ENCODE data around the gene SLIT3. TPM values are rescaled to one million over a fixed set of nuclear protein-coding genes. Genes with fewer than 3 reads are reported as not detected.

Gene SLIT3
- total RNA-seq, 1 donor from 2014 or later: 52.8 TPM

DNA sequence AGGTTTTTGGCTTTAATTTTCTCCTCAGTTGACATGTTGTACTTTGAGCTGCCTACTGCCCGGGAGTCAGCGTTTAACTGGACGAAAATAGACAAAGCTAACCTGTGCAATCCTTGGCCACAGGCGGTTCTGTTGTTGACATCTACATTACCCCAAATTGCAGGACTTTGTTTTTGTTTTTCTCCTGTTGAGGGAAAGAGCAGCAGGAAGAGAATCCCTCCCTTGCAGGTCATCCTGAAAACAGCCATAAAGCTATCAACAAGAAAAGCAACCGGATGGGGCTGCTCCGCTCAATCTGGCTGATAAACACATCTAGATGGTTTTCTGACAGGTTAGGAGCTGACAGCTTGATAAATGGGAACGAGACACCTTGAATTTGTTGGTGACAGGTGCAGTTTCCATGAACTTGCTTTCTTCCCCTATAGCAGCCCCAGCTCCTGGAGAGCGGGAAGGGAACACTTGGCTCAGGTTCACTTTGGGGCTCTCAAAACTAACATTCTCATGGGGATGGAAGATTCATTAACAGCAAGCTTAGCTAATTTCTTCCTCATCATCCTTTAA is 331.5 kb downstream of the SLIT3 start:
- TF ChIP-seq POLR2A (IDR thresholded peaks at IDR 0.05) (no peak), POLR2AphosphoS5 (IDR thresholded peaks at IDR 0.05; ENCODE audit: insufficient read depth in 1 of 2, low read depth in 1 of 2) (no peak)
- TF ChIP-seq, protein P1, sequence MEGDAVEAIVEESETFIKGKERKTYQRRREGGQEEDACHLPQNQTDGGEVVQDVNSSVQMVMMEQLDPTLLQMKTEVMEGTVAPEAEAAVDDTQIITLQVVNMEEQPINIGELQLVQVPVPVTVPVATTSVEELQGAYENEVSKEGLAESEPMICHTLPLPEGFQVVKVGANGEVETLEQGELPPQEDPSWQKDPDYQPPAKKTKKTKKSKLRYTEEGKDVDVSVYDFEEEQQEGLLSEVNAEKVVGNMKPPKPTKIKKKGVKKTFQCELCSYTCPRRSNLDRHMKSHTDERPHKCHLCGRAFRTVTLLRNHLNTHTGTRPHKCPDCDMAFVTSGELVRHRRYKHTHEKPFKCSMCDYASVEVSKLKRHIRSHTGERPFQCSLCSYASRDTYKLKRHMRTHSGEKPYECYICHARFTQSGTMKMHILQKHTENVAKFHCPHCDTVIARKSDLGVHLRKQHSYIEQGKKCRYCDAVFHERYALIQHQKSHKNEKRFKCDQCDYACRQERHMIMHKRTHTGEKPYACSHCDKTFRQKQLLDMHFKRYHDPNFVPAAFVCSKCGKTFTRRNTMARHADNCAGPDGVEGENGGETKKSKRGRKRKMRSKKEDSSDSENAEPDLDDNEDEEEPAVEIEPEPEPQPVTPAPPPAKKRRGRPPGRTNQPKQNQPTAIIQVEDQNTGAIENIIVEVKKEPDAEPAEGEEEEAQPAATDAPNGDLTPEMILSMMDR (IDR thresholded peaks at IDR 0.05): no peak
- Histone ChIP-seq H3K36me3 (peaks cover 0 to 2% of the 10 kb centered on the region in 2 donors), H3K4me3 (no peak overlapping the region), H3K27ac (no peak overlapping the region), H3K27me3 (no peaks in the 10 kb centered on the region), H3K9me3 (no peaks in the 10 kb centered on the region), H3K4me1 (no peaks in the 10 kb centered on the region)
- intact Hi-C loops (cut with DNase I): no loop called here
- no peak for DNase-seq (ENCODE audit: extremely low spot score in 2 of 2)

DNA sequence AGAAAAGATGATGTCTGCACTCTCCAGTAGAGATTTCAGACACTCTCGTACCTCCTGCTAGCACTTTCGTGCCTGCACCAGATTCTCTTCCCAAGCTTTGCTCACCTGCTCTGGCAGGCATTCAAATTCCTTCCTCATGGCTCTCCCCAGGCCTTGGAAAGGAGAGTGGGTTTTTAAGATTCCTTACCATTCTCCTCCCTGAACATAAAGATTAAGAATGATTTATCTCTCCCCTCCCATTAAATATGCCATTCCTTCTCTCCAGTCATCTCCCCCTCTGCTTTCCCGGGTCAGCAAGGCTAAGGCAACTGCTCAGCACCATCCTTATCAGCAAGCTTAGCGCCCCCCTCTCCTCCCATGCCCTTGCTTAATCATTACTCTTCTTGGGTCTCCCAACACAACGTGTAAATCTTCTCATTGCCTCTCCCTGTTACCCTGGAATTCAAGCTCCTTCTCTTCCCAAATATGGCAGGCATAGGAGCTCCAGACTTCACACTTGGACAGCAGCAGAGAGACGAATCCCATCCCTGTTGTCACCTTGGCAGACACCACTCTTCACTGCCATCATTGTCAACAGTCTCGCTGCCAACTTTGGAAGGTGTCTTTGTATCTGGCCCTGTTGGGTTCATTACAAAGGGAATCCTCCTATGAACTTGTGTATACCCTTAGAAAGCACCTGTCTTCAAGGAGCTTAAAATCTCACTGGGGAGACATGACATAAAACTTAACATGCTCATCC is 332.9 kb downstream of the SLIT3 start:
- TF ChIP-seq, protein P1 (IDR thresholded peaks at IDR 0.05): no peak
- TF ChIP-seq POLR2A (IDR thresholded peaks at IDR 0.05) (no peak), POLR2AphosphoS5 (IDR thresholded peaks at IDR 0.05; ENCODE audit: insufficient read depth in 1 of 2, low read depth in 1 of 2) (no peak)
- intact Hi-C loops (cut with DNase I): no loop called here

DNA sequence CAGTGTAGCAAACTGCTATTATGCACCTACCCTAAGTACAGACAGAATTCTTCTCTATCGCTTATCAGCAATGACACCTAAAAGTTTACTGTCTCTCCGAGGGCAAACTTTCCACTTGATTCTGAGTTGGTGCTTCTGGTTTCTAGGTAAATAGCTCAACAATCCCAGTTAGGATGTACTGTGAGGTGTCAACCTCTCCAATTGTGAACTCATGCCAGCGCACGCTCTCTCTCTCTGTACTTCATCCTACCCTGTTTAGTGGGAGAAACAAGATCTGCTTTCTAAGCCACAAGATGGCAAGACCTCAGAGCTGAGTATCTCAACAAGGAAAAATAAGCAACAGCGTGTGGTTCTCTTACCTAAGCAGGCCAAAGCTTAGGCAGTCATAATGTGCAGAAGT is 335.3 kb downstream of the SLIT3 start:
- intact Hi-C loops (cut with DNase I): no loop called here

More for the DNA sequence above, 332.9 kb downstream of the SLIT3 start:
- H3K27ac ChIP-seq: no peak overlapping the region
- H3K36me3 ChIP-seq: peaks cover 0 to 2% of the 10 kb centered on the region in 2 donors
- no peak for DNase-seq (ENCODE audit: extremely low spot score in 2 of 2)
- no peak overlapping the region for H3K4me3 ChIP-seq
- H3K9me3 ChIP-seq: no peaks in the 10 kb centered on the region
- H3K4me1 ChIP-seq: no peaks in the 10 kb centered on the region
- H3K27me3 ChIP-seq: no peaks in the 10 kb centered on the region

DNA sequence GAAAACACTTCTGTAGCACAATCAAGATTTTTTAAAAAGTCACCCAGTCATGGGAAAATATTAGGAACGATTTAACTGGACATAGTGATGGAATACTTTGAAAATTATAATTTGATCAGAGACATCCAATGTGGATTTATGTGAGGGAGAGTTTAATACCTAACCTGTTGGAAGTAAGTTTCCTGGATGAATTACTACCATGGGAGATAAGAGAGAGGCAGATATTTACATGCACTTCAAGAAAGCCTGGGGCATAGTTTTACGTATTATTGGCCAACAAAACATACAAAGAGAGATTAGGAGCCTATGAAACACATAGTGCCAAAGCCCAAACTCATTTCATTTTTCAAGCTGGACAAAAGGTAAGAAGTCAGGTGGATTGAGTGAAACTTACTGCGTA is 336.8 kb downstream of the SLIT3 start:
- intact Hi-C loops (cut with DNase I): no loop called here
- Histone ChIP-seq H3K9me3 (no peaks in the 10 kb centered on the region), H3K4me1 (peaks cover 10% of the 10 kb centered on the region), H3K27ac (no peak overlapping the region), H3K36me3 (peaks cover 0 to 2% of the 10 kb centered on the region in 2 donors), H3K27me3 (no peaks in the 10 kb centered on the region), H3K4me3 (no peak overlapping the region)
- TF ChIP-seq, protein P1 (IDR thresholded peaks at IDR 0.05): no peak
- no peak for TF ChIP-seq POLR2AphosphoS5 (IDR thresholded peaks at IDR 0.05; ENCODE audit: insufficient read depth in 1 of 2, low read depth in 1 of 2)
- no peak for TF ChIP-seq POLR2A (IDR thresholded peaks at IDR 0.05)
- no peak for DNase-seq (ENCODE audit: extremely low spot score in 2 of 2)

More for the DNA sequence above, 335.3 kb downstream of the SLIT3 start:
- Histone ChIP-seq H3K27me3 (no peaks in the 10 kb centered on the region), H3K27ac (no peak overlapping the region), H3K4me3 (no peak overlapping the region), H3K9me3 (no peaks in the 10 kb centered on the region), H3K36me3 (peaks cover 0 to 2% of the 10 kb centered on the region in 2 donors), H3K4me1 (peaks cover 10% of the 10 kb centered on the region)
- DNase-seq (ENCODE audit: extremely low spot score in 2 of 2): no peak
- TF ChIP-seq, protein P1 (IDR thresholded peaks at IDR 0.05): no peak
- TF ChIP-seq POLR2A (IDR thresholded peaks at IDR 0.05) (no peak), POLR2AphosphoS5 (IDR thresholded peaks at IDR 0.05; ENCODE audit: insufficient read depth in 1 of 2, low read depth in 1 of 2) (no peak)

DNA sequence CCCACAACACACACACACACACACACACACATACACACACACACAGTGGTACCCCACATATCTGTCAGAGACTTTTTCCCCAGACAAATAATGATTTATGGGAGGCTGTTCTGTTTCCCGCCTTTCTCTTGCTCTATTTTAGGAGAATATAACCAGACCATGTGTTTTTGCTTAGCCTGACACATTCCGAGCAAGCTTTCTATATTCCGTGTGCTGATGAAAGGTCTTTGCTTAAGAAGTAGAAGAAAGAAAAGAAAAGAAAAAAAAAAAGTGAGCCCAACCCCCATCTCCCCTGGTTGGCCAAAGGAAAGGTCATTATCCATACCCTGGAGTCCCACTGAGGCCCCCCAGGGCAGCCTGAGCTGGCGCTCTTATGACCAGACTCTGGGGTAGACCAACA is 338.6 kb downstream of the SLIT3 start:
- TF ChIP-seq POLR2AphosphoS5 (IDR thresholded peaks at IDR 0.05; ENCODE audit: insufficient read depth in 1 of 2, low read depth in 1 of 2) (no peak), POLR2A (IDR thresholded peaks at IDR 0.05) (no peak)
- TF ChIP-seq, protein P1 (IDR thresholded peaks at IDR 0.05): no peak
- no peak overlapping the region for H3K27ac ChIP-seq
- peaks cover 10% of the 10 kb centered on the region for H3K4me1 ChIP-seq
- no peaks in the 10 kb centered on the region for H3K27me3 ChIP-seq
- H3K4me3 ChIP-seq: no peak overlapping the region
- H3K9me3 ChIP-seq: no peaks in the 10 kb centered on the region
- peaks cover 0 to 2% of the 10 kb centered on the region in 2 donors for H3K36me3 ChIP-seq
- DNase-seq (ENCODE audit: extremely low spot score in 2 of 2): no peak
- intact Hi-C loops (cut with DNase I): no loop called here
